Fibroblast of pulmonary artery (primary cell): Measurements from ENCODE around the gene FOXO3.

Experiments
- DNase-seq: peaks from one replicate; pipeline ENCODE4 v3.0.0-alpha.2; 2010; ENCODE audit warnings: low read depth
- H3K4me3 ChIP-seq: replicated peaks from 2 replicates; pipeline ENCODE4 v1.5.1; 2011; ENCODE audit warnings: low read depth, mild to moderate bottlenecking, control low read depth, low read length, moderate library complexity
- TF ChIP-seq, protein P1 (sequence below): IDR thresholded peaks from 2 replicates; pipeline ENCODE4 v1.5.1; 2011; ENCODE audit warnings: mild to moderate bottlenecking, control low read depth, low read length, inconsistent platforms; ENCODE audit errors: missing control alignments

Gene FOXO3

DNA sequence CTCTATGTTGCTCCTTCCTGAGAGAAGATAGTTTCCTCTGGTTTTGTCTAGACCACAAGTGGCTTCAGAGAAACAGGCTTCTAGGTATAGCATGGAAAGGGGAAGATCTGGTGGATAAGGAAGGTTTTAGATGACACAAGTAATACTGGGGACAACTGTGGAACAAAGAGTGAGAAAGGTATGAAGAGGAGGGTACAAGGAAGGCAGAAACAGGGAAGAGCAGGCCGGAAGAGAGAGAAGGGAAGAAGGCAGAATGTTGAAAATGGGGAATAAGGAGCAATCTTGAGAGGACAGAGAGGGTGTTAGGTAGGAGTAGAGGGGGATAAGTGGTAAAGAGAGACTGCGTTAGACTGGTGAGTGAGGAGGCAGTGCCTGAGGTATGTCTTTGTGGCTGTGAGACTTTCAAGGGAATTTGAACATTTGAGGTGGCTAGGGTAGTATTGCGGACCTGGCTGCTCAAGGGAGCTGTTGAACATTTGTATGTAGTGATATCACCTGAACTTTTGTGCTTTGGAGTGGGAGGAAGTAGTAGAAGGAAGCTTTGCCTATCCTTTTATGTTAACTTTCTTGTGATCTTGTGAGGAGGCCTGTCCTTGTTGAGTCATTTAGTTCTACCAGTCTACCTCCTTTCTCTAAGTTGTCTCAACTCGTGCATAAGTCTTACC is 69.5 kb downstream of the FOXO3 start:
- TF ChIP-seq, protein P1, sequence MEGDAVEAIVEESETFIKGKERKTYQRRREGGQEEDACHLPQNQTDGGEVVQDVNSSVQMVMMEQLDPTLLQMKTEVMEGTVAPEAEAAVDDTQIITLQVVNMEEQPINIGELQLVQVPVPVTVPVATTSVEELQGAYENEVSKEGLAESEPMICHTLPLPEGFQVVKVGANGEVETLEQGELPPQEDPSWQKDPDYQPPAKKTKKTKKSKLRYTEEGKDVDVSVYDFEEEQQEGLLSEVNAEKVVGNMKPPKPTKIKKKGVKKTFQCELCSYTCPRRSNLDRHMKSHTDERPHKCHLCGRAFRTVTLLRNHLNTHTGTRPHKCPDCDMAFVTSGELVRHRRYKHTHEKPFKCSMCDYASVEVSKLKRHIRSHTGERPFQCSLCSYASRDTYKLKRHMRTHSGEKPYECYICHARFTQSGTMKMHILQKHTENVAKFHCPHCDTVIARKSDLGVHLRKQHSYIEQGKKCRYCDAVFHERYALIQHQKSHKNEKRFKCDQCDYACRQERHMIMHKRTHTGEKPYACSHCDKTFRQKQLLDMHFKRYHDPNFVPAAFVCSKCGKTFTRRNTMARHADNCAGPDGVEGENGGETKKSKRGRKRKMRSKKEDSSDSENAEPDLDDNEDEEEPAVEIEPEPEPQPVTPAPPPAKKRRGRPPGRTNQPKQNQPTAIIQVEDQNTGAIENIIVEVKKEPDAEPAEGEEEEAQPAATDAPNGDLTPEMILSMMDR: no peak
- DNase-seq: no peak
- no peak overlapping the region for H3K4me3 ChIP-seq

DNA sequence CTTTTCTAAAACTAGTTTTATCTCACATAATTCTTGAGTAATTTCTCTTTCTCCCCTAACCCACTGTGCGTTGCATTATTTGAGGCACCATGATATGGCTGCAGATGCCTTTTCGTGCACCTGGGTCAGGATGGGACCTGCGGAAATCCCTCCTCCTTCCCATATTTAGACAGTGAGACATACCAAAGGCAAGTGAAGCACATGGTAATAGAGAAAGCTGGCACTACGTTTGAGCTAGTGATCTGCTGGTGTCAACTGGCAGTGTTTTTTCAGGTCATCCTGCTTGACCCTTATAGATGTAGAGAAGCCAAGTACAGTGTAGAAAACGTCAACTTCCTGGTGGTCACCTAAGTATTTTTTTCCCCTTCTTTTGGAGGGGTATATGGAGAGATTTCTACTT is 71.7 kb downstream of the FOXO3 start:
- H3K4me3 ChIP-seq: no peak overlapping the region
- TF ChIP-seq, protein P1: no peak
- no peak for DNase-seq

DNA sequence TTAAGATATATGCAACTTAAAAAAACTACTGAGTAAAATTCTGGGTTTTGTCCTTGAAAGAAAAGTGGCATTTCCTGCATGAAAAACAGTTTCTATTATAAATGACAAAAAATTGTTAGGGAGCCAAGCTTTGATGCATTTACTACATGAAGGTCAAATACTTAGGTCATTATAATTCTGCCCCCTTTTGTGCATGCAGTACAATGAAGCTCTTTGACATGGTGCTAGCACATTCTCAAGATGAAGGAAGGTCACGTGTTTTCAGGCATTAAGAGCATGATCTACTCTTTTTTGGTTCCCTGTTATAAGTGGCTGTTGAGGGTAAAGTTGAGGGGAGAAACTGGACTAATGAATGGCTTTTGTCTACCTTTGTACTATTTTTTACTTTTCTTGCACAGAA is 72.7 kb downstream of the FOXO3 start:
- TF ChIP-seq, protein P1: no peak
- H3K4me3 ChIP-seq: no peak overlapping the region
- no peak for DNase-seq

DNA sequence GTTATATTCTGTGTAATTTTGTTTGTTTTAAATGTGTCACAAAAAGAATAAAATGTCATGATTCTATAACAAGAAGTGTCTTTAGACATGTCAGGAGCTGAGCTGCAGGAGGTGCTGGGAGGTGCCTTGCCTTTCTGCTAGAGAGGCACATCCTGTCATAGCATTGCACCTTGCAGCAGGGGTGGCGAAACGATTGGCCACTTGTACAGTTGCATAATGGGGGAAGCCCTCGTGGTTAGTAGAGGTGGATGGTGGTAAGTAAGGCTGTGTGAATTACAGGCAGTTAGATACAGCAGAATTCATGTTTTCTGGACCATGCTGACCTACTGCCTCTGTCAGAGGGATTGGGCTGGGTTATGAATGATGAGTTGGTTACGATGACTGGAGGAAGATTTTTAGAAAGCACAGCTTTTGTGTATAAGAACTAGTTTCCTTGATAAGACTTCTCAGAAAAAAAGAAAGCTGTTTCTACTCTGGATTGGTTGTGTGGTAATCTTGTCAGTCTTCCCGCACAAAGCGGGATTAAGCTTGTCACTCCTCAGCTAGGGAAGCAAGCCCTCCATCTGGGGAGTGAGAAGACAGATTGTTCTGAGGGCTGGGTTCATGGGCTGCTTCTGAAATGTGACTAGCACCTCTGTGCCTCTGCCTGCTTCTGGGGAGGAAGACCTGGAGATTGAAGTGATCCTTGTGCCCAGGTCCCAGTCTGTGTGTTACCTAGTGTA is 74.9 kb downstream of the FOXO3 start:
- TF ChIP-seq, protein P1: no peak
- no peak for DNase-seq
- H3K4me3 ChIP-seq: no peak overlapping the region

DNA sequence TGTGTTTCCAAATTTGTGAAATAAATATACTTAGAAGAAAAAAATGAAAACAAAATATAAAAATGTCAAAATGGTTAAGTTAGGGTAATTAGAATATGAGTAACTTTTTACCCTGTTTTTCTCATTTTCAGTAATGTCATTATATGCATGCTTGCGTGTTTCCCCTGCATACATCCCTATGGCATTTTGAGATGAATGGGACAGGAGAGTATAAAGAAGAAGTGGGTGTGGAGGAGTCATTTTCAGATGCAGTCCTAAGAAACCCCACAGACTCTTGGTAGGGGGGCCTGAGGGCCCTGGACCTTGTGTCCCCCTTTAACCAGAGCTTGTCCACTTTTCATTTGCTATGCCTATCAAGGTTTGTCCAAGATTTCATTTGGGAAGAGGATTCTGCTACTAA is 77.2 kb downstream of the FOXO3 start:
- no peak overlapping the region for H3K4me3 ChIP-seq
- TF ChIP-seq, protein P1: no peak
- DNase-seq: no peak

DNA sequence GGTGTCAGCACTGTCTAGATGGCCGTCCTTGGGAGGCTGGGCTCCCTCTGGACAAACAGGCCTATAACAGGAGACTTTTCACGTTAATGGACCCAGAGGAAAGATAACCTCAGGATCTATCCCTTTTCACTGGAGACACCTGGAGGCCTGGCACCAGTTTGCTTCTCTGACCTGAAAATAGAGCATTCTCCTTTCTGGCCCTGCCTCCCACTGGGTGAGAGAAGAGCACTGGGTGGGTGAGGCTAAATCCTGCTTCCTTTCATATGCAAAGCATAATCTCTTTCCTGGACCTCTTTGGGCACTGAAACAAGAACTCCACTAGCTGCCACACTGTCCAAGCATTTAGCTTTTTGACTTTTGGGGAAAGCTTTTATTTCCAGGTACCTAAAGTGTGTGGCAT is 78.3 kb downstream of the FOXO3 start:
- no peak overlapping the region for H3K4me3 ChIP-seq
- TF ChIP-seq, protein P1: no peak
- no peak for DNase-seq

DNA sequence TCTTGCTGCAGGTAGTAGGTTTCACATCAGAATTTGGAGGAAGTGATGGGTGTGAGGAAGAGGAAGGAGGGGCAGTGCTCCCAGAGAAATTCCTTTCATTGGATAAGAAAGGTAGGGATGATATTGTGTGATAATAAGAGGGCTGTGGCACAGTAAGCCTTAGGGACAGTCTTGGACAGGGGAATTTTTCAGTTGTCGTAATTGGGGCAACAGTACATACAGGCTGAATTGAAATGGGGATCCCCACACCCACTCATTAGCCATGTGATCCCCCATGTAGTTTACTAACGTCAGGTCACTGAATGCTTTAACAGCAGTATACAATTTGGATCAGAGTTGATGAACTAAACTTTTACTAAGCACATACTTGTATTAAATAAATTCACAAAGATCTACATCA is 79.4 kb downstream of the FOXO3 start:
- H3K4me3 ChIP-seq: no peak overlapping the region
- TF ChIP-seq, protein P1: no peak
- no peak for DNase-seq
